ENCODE results near the gene SLC22A2.

DNA sequence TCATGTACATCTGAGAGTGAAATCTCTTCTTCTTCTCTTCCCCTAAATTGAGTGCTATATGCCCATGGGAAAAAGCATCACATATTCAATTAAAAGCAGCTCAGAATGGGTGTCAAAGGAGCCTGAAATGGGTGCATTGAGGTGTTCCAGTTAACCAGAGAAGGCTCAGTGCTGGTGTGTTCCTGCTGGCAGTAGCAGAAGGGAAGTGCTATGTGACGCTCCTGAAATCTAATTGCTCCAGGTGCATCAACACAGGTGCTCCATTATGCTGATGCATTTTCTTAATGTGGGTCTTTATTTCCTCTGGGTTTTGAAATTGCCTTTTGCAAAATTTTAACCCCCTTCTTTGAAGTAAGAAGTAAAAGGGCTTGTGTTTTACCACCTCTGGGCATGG lies 17.9 kb downstream of the SLC22A2 start:
- TF ChIP-seq CTCF (IDR thresholded peaks at IDR 0.05) (no peak), POLR2A (IDR thresholded peaks at IDR 0.05) (no peak)
